NCI-H82 treated with DMSO at 0.1 percent for 48 hours (cell line): ENCODE results near the gene TBL1XR1.
"Not testable (repeated sequence)": the region's sequence is repeated elsewhere in the genome, so short reads cannot be mapped to it uniquely, and the experiment has no call there.

Experiments
- DNase-seq: peaks from one replicate; lab custom pipeline; 2025; ENCODE audit not compliant: unreplicated experiment; lab: John Stamatoyannopoulos, UW

The TBL1XR1 gene

DNA sequence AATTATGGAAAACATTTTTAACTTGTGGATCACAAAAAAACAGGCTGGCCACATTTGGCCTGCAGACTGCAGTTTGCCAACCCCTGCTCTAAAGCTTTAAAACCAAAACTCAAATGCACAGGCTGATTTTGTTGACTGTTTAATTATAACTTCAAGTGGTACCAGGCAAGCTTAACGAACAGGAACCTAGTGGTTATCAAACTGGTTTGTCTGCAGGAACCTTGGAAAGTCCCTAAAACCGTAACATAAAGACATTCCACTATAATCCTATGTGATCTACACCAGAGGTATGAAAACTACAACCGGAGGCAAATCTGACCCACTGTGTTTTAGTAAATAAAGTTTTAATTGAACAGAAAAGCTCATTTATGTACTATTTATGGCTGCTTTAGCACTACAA lies 52.4 kb downstream of the TBL1XR1 start:
- no peak for DNase-seq

DNA sequence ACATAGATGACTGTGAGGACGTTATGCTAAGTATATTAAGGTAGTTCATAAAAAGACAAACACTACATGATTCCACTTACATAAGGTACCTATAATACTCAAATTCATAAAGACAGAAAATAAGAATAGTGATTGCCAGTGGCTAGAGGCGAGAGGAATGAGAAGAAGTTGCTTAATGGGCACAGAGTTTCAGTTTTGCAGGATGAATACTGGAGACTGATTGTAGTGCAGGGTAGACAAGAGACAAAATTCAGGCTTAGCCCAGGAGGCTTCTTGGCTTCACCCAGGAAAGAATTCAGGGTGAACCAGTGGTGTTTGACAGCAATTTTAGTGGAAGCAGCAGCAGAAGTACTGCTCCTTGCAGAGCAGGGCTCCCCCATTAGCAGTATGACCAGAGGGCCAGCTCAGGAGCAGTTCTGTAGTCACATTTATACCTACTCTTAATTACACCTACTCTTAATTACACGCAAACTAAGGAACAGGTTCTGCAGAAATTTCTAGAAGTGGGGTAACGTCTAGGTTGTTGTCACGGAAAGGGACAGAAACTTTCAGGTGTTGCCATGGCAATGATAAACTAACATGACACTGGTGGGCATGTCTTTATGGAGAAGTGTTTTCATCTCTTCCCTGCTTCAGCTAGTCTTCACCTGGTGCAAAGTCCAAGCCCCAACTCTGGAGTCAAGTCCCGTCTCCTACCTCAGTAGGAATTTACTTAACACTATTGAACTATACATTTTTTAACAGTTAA lies 55.2 kb downstream of the TBL1XR1 start:
- DNase-seq: no peak

DNA sequence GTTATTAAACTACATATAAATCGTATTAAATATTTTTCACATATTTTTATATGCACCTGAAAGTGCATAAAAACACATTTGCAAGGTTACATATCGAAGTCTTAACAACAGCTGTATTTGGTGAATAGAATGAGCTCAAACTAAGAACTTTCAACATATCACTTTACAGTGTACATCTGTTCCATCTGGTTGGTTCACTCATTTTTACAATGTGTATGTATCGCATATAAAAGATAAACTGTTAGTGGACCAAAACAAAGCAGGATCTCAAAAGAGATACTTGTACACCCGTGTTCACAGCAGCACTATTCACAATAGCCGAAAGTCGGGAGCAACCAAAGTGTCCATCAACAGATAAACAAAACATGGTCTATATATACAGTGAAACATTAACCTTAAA lies 55.8 kb downstream of the TBL1XR1 start:
- DNase-seq: no peak

- not testable (repeated sequence) for DNase-seq
Observed at GRCh38 chr3:177139220-177139619, 58.1 kb downstream of the TBL1XR1 start.

DNA sequence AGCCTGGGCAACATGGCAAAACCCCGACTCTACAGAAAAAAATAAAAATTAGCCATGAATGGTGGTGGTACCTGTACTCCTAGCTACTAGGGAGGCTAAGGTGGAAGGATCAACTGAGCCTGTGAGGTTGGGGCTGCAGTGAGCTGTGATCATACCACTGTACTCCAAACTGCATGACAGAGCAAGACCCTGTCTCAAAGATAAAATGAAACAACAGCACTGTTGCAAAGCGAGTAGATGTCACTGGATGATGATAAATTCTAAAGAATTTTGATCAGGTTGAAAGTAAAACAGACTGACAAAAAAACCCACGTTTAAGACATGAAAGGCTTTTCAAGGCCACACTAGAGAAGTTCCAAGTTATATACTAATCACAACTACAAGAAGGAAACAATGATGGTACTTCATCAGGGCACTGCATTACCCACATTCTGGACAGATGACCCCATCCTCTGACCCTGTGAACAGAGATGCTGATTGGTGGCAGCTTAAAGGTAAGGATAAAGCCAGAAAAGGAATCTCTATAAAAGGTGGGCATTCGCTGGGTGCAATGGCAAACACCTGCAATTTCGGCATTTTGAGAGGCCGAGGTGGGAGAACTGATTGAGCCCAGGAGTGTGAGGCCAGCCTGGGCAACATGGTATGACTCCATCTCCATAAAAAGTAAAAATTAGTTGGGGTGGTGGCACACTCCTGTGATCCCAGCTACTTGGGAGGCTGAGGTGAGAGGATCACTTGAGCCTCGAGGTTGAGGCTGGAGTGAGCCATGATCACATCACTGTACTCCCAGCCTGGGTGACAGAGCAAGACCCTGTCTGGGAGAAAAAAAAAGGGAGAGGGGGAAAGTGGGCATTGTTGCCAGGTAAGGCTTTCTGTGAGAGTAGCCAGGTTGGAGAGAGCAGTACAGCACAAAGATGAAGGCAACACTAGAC lies 59.2 kb downstream of the TBL1XR1 start:
- no peak for DNase-seq

DNA sequence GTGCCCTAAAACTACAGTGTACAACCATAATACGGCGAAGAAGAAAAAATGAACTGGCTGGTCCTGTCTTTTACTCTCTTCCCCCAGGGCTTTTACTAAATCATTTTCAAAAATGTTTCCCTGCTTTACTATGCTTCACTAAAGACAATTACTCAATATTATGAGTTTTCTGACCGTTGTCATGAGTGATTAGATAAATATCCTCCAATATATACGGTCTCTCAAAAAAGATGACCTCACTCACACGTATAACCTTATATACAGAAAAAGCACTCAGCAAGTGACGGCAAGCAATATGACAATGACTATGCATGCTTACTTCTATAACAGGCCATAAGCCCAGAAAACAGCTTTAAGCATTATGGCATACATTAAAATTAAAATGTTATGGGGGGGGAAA lies 60.5 kb downstream of the TBL1XR1 start:
- DNase-seq: no peak

DNA sequence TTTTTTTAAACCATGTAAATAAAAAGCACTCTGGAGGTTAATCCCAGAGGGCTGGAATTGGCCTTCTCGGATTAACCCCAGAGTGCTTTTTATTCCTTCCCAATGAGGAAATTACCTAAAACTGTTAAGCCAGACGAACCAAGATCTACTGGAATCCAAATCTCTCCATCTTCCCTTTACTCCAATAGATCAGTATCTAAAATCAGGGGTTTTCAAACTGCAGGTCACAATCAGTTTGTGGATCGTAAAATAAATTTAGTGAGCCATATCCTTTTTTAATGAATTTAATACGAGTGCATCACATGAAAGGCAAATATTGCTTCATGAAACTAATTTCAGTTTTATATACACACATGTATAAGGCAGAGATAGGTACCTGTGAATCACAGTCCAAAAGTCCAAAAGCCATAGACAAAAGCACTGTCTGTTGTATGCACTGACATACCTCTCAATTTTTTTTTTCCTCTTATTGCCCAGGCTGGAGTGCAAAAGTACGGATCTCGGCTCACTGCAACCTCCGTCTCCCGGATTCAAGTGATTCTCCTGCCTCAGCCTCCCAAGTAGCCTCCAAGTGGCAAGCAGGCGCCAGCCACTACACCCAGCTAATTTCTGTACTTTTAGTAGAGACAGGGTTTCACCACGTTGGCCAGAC lies 61.3 kb downstream of the TBL1XR1 start:
- no peak for DNase-seq

DNA sequence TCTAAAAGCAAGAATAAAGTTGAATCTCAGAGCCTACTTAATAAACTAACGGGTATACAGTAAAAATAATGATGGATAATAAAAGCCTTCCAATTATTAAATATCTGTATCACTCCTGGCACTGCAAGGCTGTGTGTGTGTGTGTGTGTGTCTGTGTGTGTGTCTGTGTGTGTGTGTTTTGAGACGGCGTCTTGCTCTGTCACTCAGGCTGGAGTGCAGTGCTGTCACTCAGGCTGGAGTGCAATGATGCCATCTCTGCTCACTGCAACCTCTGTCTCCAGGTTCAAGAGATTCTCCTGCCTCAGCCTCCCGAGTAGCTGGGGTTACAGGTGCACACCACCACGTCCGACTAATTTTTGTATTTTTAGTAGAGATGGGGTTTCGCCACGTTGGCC lies 62.5 kb downstream of the TBL1XR1 start:
- DNase-seq: no peak

DNA sequence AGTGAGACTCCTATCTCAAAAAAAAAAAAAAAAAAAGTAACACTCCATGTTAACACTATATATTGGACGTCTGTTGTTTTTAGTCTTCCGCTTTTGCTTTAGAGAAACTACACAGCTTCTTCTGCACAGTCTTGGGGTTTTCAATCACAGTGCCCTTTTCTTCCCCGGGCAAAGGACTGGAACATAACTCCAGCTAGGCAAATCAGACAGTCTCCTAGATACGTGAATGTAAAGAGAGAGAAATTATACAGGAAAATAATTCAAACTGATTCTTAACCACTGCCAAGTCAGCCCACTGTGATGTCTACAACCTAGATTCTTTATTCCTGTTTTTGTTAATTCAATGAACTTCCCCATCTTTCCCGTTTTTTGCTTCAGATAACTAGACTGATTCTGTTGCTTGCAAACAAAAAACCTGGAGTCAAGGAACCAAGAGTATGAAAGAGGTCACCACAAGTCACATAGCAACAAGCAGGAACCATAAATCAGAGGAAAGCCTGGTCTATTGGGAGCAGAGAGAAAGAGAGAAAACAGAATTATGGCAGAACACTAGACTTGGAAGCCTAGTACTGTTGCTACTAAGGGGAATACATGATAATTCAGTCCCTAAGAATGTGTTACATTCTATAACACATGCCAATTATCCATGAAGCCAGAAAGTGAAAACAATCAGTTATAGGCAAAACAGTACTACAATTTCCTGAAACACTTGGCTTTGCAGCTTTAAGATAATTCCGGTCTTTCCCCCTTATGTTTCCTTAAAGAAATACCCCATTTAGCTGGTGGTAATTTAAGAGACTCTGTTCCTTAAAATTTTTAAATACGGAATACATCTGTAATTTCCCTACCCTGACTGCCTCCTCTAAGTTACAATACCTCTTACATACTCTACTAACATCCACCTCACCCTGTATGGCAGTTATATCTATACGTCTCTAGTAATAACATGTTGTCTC lies 63.1 kb downstream of the TBL1XR1 start:
- DNase-seq: no peak

DNA sequence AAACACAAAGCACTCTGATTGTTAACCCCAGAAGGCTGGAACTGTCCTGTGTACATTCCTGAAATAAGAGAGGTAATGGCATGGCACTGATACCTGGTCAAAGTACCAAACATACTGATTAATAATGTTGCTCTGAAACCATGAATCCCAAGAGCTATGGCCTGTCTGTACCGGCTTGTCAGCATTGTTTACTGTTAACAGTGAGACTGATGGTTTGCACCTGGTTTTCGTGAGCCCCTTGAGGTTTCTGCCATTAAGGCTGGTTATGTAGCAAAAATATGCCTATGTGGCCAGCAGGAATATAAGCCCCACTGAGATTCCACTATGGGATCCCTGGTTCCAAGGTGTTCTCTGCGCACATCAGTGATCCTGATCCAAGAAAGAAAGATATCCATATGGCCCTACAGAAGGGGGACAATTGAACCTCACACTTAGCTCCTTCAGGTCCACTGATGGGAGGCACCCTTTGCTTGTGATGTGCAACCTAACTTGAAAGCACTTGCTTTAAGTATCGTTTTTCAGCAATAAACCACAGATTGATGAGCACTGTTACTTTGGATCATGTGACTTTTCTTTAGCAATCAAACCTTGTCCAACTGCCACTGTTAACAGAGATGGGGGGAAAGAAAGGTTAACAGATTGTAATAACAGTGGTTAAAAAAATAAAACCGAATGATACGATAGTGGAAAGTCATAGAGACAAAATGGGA lies 65.2 kb downstream of the TBL1XR1 start:
- no peak for DNase-seq

GRCh38 chr3:177127008-177127407 lies 70.3 kb downstream of the TBL1XR1 start:
- no peak for DNase-seq

DNA sequence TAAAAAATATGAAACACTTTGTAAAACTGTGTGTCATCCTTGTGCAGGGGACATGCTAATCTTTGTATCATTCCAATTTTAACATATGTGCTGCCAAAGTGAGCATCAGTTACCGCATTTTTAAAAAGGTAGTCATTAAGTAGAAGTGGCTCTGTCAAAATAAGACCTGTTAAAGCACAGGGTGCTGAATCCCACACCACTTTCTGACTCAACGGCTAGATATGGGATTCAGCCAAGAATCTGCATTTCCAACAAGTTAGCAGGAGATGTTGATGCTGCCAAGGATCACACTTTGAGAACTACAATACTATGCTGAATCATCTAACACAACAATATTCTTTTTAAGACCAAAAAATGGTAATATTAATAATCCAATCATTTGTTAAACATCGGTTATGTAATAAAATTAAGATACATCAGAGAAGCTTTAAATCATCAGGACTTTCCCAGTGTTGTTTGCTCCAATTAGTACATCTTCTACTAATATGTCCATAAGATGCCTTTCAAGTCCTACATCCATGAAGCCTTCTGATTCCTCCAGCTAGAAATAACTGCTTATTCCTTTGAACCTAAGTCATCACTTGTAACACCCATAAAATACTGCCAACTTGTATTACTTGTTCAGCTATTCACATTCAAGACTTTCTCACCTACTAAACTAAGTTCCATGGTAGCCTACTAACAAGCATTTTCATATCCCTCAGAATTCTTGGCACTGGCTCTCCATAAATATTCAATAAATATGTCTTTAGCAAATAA lies 71.1 kb downstream of the TBL1XR1 start:
- no peak for DNase-seq

GRCh38 chr3:177124882-177125281 lies 72.4 kb downstream of the TBL1XR1 start:
- DNase-seq: no peak

DNA sequence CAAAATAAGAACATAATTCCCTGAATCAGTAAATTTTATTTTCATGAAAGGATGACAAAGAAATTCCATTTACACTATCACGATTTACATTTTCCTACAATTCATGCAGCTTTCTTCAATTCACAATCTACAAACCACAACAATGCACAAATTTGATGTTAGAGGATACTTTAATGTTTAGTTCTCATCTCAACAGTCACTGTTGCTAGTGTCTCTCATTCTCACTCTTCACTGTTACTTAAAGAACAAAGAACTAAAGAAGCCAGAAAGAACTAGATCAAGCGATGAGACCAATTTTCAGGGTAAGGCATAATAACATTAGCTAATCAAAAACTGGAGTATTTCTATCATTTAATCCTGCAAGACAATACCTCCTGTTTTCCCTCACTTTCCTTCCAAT lies 73.5 kb downstream of the TBL1XR1 start:
- DNase-seq: no peak

- DNase-seq: no peak
Observed at GRCh38 chr3:177122183-177122856, 75.0 kb downstream of the TBL1XR1 start.

GRCh38 chr3:177119829-177120228 lies 77.5 kb downstream of the TBL1XR1 start:
- no peak for DNase-seq

DNA sequence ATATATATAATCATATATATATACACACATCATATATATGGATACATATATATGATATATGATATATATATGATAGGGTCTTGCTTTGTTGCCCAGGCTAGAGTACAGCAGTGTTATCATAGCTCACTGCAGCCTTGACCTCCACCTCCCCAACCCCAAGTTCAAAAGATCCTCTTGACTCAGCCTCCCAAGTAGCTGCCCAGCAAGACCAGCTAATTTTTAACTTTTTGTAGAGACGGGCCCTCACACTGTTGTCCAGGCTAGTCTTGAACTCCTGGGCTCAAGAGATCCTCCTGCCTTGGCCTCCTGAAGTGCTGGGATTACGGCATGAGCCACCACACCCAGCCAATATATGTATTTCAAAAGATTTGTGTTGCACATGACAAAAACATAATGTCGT lies 83.0 kb downstream of the TBL1XR1 start:
- no peak for DNase-seq

DNA sequence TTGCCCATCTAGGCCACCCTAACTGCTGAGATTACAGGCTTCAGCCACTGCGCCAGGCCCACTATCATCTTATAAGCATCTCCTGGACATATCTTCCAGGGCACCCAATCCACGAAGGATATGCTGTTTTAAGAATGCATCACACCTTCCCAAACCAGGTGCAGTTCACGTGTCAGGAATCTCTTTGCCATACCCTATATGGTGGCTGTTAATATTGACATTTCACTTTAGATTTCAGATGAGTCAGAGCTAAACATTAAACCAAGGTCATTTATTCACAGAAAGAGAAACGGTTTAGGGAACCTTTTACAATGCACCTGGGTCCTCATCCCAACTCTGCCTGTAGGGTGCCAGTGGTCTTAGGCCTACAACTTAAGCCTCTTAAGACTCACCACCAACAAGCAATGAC lies 85.7 kb downstream of the TBL1XR1 start:
- no peak for DNase-seq

DNA sequence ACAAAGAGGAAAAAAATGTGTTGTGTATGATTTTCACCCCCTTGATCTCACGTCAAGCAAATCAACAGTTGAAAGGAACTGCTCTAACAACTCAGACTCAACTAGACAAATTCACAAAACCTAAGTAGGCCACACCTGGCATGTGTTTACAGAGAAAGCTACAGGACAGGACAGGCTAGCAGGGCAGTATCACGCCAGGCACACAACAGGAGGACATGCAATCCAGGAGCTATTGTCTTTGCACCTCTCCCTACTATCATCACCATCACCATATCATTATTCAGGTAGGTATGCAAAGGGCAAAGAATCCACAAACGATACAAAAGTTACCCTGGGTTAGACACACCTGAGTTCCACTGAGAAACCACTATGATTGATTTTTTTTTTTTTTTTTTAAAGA lies 86.4 kb downstream of the TBL1XR1 start:
- DNase-seq: no peak
